ENCODE results near the gene FGF22. TPM values are rescaled to one million over a fixed set of nuclear protein-coding genes. Genes with fewer than 3 reads are reported as not detected.
"Not testable (repeated sequence)": the region's sequence is repeated elsewhere in the genome, so short reads cannot be mapped to it uniquely, and the experiment has no call there.

The FGF22 gene
- total and polyA plus RNA-seq, 2 donors (not counting 1 experiment from before 2014, with no cell fraction given), result 0.34 to 2.9 TPM

GRCh38 chr19:603779-604178 lies 35.9 kb upstream of the FGF22 start:
- CTCF ChIA-PET; H3K4me3 ChIP-seq (ENCODE audit: control extremely low read depth in 1 of 5, extremely low read depth in 1 of 5, insufficient read depth in 1 of 5, low read depth in 2 of 5, low read length in 4 of 5); H2AFZ ChIP-seq (ENCODE audit: insufficient read depth, low read depth, low read length, poor library complexity, severe bottlenecking); H3K4me3 Mint-ChIP-seq; DNase-seq; H3K4me1 ChIP-seq (ENCODE audit: control insufficient read depth in 2 of 2, insufficient read depth in 2 of 2, low read length in 2 of 2); H3K79me2 ChIP-seq (ENCODE audit: control insufficient read depth, insufficient read depth, low read length); H3K4me2 ChIP-seq (replicated peaks; ENCODE audit: low read depth, low read length, poor library complexity, severe bottlenecking); H3K4me1 Mint-ChIP-seq; H3K27me3 Mint-ChIP-seq; POLR2A ChIA-PET; H3K9ac ChIP-seq (ENCODE audit: low read length); H3K36me3 ChIP-seq (replicated peaks in 1 of 2; ENCODE audit: control extremely low read depth in 1 of 2, control insufficient read depth in 1 of 2, extremely low read depth in 1 of 2, insufficient read depth in 2 of 2, low read length in 1 of 2); H3K27me3 ChIP-seq (replicated peaks in 1 of 4; ENCODE audit: control extremely low read depth in 1 of 4, control insufficient read depth in 3 of 4, insufficient read depth in 4 of 4, low read length in 3 of 4); H3K27ac ChIP-seq (ENCODE audit: low read length in 2 of 2); H3K9me3 Mint-ChIP-seq (ENCODE audit: insufficient read depth); H4K20me1 ChIP-seq (ENCODE audit: control insufficient read depth, insufficient read depth, low read length, poor library complexity, severe bottlenecking); intact Hi-C loops (cut with micrococcal nuclease); H3K27ac Mint-ChIP-seq: not testable (repeated sequence)
- 85% methylated on average over 8 of the region's 20 CpGs for WGBS (ENCODE audit: insufficient coverage)
- H3K9me3 ChIP-seq (ENCODE audit: control extremely low read depth in 1 of 3, control insufficient read depth in 2 of 3, insufficient read depth in 1 of 3, low read length in 2 of 3), result peaks cover 0 to 20% (median 0%) of the 10 kb centered on the region in 3 donors
- ATAC-seq (ENCODE audit: low read depth), result peak; percentile 52

- H3K27me3 Mint-ChIP-seq, result no peaks in the 10 kb centered on the region
- Histone ChIP-seq H4K20me1 (ENCODE audit: control insufficient read depth, insufficient read depth, low read length, poor library complexity, severe bottlenecking) (no peaks in the 10 kb centered on the region), H2AFZ (ENCODE audit: insufficient read depth, low read depth, low read length, poor library complexity, severe bottlenecking) (no peak overlapping the region), H3K4me1 (ENCODE audit: control insufficient read depth in 2 of 2, insufficient read depth in 2 of 2, low read length in 2 of 2) (peaks cover 0 to 8% of the 10 kb centered on the region in 2 donors), H3K36me3 (replicated peaks in 1 of 2; ENCODE audit: control extremely low read depth in 1 of 2, control insufficient read depth in 1 of 2, extremely low read depth in 1 of 2, insufficient read depth in 2 of 2, low read length in 1 of 2) (no peaks in the 10 kb centered on the region), H3K4me3 (ENCODE audit: control extremely low read depth in 1 of 5, extremely low read depth in 1 of 5, insufficient read depth in 1 of 5, low read depth in 2 of 5, low read length in 4 of 5) (no peak overlapping the region), H3K4me2 (replicated peaks; ENCODE audit: low read depth, low read length, poor library complexity, severe bottlenecking) (no peak overlapping the region), H3K79me2 (ENCODE audit: control insufficient read depth, insufficient read depth, low read length) (no peaks in the 10 kb centered on the region), H3K9ac (ENCODE audit: low read length) (no peak overlapping the region), H3K27me3 (replicated peaks in 1 of 4; ENCODE audit: control extremely low read depth in 1 of 4, control insufficient read depth in 3 of 4, insufficient read depth in 4 of 4, low read length in 3 of 4) (no peaks in the 10 kb centered on the region), H3K27ac (ENCODE audit: low read length in 2 of 2) (no peak overlapping the region), H3K9me3 (ENCODE audit: control extremely low read depth in 1 of 3, control insufficient read depth in 2 of 3, insufficient read depth in 1 of 3, low read length in 2 of 3) (peaks cover 0 to 20% (median 0%) of the 10 kb centered on the region in 3 donors)
- H3K9me3 Mint-ChIP-seq (ENCODE audit: insufficient read depth), result no peaks in the 10 kb centered on the region
- H3K4me1 Mint-ChIP-seq, result no peaks in the 10 kb centered on the region
- ATAC-seq (ENCODE audit: low read depth) (peak; percentile 70), DNase-seq (no peak)
- TF ChIP-seq, protein P1, sequence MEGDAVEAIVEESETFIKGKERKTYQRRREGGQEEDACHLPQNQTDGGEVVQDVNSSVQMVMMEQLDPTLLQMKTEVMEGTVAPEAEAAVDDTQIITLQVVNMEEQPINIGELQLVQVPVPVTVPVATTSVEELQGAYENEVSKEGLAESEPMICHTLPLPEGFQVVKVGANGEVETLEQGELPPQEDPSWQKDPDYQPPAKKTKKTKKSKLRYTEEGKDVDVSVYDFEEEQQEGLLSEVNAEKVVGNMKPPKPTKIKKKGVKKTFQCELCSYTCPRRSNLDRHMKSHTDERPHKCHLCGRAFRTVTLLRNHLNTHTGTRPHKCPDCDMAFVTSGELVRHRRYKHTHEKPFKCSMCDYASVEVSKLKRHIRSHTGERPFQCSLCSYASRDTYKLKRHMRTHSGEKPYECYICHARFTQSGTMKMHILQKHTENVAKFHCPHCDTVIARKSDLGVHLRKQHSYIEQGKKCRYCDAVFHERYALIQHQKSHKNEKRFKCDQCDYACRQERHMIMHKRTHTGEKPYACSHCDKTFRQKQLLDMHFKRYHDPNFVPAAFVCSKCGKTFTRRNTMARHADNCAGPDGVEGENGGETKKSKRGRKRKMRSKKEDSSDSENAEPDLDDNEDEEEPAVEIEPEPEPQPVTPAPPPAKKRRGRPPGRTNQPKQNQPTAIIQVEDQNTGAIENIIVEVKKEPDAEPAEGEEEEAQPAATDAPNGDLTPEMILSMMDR (IDR thresholded peaks at IDR 0.05), result no peak
- TF ChIP-seq EZH2 (IDR thresholded peaks at IDR 0.05; ENCODE audit: borderline replicate concordance, insufficient read depth, low read depth, low read length, poor library complexity, severe bottlenecking), result no peak
- no peak overlapping the region for H3K27ac Mint-ChIP-seq
- 78% methylated on average over 9 of the region's 11 CpGs for WGBS (ENCODE audit: insufficient coverage)
- no peak overlapping the region for H3K4me3 Mint-ChIP-seq
- ChIA-PET CTCF (no interaction called here), POLR2A (no interaction called here)
- intact Hi-C loops (cut with micrococcal nuclease), result no loop called here
Measured at GRCh38 chr19:604355-604754, 35.3 kb upstream of the FGF22 start.

DNA sequence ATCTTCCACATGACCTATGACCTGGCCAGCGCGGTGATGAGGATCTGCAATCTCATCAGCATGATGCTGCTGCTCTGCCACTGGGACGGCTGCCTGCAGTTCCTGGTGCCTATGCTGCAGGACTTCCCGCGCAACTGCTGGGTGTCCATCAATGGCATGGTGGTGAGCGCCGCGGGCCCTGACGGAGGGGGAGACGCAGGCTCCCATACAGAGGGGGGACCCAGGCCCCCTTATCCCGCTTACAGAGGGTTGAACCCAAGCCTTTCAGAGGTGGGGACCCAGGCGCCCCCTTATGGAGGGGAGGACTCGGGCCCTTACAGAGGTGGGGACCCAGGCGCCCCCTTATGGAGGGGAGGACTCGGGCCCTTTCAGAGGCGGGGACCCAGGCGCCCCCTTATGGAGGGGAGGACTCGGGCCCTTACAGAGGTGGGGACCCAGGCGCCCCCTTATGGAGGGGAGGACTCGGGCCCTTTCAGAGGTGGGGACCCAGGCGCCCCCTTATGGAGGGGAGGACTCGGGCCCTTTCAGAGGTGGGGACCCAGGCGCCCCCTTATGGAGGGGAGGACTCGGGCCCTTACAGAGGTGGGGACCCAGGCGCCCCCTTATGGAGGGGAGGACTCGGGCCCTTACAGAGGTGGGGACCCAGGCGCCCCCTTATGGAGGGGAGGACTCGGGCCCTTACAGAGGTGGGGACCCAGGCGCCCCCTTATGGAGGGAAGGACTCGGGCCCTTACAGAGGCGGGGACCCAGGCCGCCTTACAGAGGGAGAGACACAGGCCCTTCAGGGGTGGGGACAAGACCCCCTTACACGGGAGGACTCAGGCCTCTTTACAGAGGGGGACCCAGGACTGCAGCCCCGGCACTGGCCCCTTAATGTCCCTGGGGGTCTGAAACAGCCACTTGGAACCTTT lies 34.4 kb upstream of the FGF22 start:
- H3K27ac Mint-ChIP-seq; H3K4me1 Mint-ChIP-seq; POLR2A ChIA-PET; ATAC-seq (ENCODE audit: low read depth); intact Hi-C loops (cut with micrococcal nuclease); H3K79me2 ChIP-seq (ENCODE audit: control insufficient read depth, insufficient read depth, low read length); H3K4me2 ChIP-seq (replicated peaks; ENCODE audit: low read depth, low read length, poor library complexity, severe bottlenecking); H3K9me3 Mint-ChIP-seq (ENCODE audit: insufficient read depth); H3K4me3 ChIP-seq (ENCODE audit: control extremely low read depth in 1 of 5, extremely low read depth in 1 of 5, insufficient read depth in 1 of 5, low read depth in 2 of 5, low read length in 4 of 5); H2AFZ ChIP-seq (ENCODE audit: insufficient read depth, low read depth, low read length, poor library complexity, severe bottlenecking); H3K9ac ChIP-seq (ENCODE audit: low read length); H3K27ac ChIP-seq (ENCODE audit: low read length in 2 of 2); H3K36me3 ChIP-seq (replicated peaks in 1 of 2; ENCODE audit: control extremely low read depth in 1 of 2, control insufficient read depth in 1 of 2, extremely low read depth in 1 of 2, insufficient read depth in 2 of 2, low read length in 1 of 2); H4K20me1 ChIP-seq (ENCODE audit: control insufficient read depth, insufficient read depth, low read length, poor library complexity, severe bottlenecking); DNase-seq; H3K27me3 Mint-ChIP-seq; H3K27me3 ChIP-seq (replicated peaks in 1 of 4; ENCODE audit: control extremely low read depth in 1 of 4, control insufficient read depth in 3 of 4, insufficient read depth in 4 of 4, low read length in 3 of 4): not testable (repeated sequence)
- H3K4me3 Mint-ChIP-seq, result peak overlapping the region; percentile 16
- Histone ChIP-seq H3K4me1 (ENCODE audit: control insufficient read depth in 2 of 2, insufficient read depth in 2 of 2, low read length in 2 of 2) (peaks cover 4 to 17% of the 10 kb centered on the region in 2 donors), H3K9me3 (ENCODE audit: control extremely low read depth in 1 of 3, control insufficient read depth in 2 of 3, insufficient read depth in 1 of 3, low read length in 2 of 3) (peaks cover 0 to 20% (median 0%) of the 10 kb centered on the region in 3 donors)
- CTCF ChIA-PET, result interaction anchor here (1.0 kb wide), 2 partner anchors 28 to 139 kb away, joined by 3 to 5 read pairs; partner anchors contain the start of gene POLRMT
- 56% methylated on average over 13 of the region's 34 CpGs for WGBS (ENCODE audit: insufficient coverage)

Data from B cell (primary cell).